Measurements from ENCODE around the gene XYLT1. TPM values are rescaled to one million over a fixed set of nuclear protein-coding genes. Genes with fewer than 3 reads are reported as not detected.

XYLT1 gene
- polyA plus RNA-seq, 1 donor (not counting 4 experiments of a cell fraction or from before 2014, with no cell fraction given) = 4.4 TPM

- TF ChIP-seq CTCF (optimal IDR thresholded peaks at IDR 0.05 in 1 of 3, IDR thresholded peaks at IDR 0.05 in 1 of 3, conservative IDR thresholded peaks at IDR 0.05 in 1 of 3; ENCODE audit: extremely low read depth in 1 of 3, insufficient read depth in 2 of 3, low read length in 3 of 3) = no peak
- no peak for TF ChIP-seq EZH2 (IDR thresholded peaks at IDR 0.05; ENCODE audit: low read length)
These were observed 98.4 kb downstream of the XYLT1 start for GRCh38 chr16:17372386-17372785.

GRCh38 chr16:17371299-17371698 lies 99.5 kb downstream of the XYLT1 start:
- Histone ChIP-seq H3K9ac (ENCODE audit: control insufficient read depth, extremely low read depth, insufficient read depth, low read length) (no peak overlapping the region), H2AFZ (ENCODE audit: control insufficient read depth, low read length) (no peak overlapping the region), H3K4me3 (ENCODE audit: control insufficient read depth in 2 of 3, extremely low read depth in 1 of 3, insufficient read depth in 2 of 3, low read depth in 1 of 3, low read length in 3 of 3) (no peak overlapping the region), H3K79me2 (ENCODE audit: control insufficient read depth, insufficient read depth, low read length) (no peaks in the 10 kb centered on the region), H3K36me3 (ENCODE audit: control insufficient read depth in 2 of 2, extremely low read depth in 1 of 2, insufficient read depth in 2 of 2, low read length in 2 of 2) (no peaks in the 10 kb centered on the region), H3K4me1 (ENCODE audit: control insufficient read depth, extremely low read depth, insufficient read depth, low read length) (no peaks in the 10 kb centered on the region), H4K20me1 (ENCODE audit: control insufficient read depth, extremely low read depth, insufficient read depth, low read length) (no peaks in the 10 kb centered on the region), H3K27me3 (ENCODE audit: control insufficient read depth, extremely low read depth, insufficient read depth, low read length) (no peaks in the 10 kb centered on the region), H3K27ac (ENCODE audit: control insufficient read depth, insufficient read depth, low read length) (no peak overlapping the region), H3K9me1 (ENCODE audit: control insufficient read depth, extremely low read depth, insufficient read depth, low read length) (no peaks in the 10 kb centered on the region), H3K4me2 (ENCODE audit: control insufficient read depth, extremely low read depth, insufficient read depth, low read depth, low read length) (no peak overlapping the region), H3K9me3 (ENCODE audit: control insufficient read depth, low read depth, low read length) (no peaks in the 10 kb centered on the region)
- FAIRE-seq = no peak
- DNase-seq (ENCODE audit: low read depth, low spot score) = no peak
- dilution Hi-C loops (cut with MboI; ENCODE audit: extremely low pct_ligation_motif_present, low sequenced_read_pairs) = no loop called here
- TF ChIP-seq CTCF (optimal IDR thresholded peaks at IDR 0.05 in 1 of 3, IDR thresholded peaks at IDR 0.05 in 1 of 3, conservative IDR thresholded peaks at IDR 0.05 in 1 of 3; ENCODE audit: extremely low read depth in 1 of 3, insufficient read depth in 2 of 3, low read length in 3 of 3) = no peak
- no peak for TF ChIP-seq EZH2 (IDR thresholded peaks at IDR 0.05; ENCODE audit: low read length)

More at GRCh38 chr16:17372386-17372785, 98.4 kb downstream of the XYLT1 start:
- H3K9ac ChIP-seq (ENCODE audit: control insufficient read depth, extremely low read depth, insufficient read depth, low read length) = no peak overlapping the region
- H3K79me2 ChIP-seq (ENCODE audit: control insufficient read depth, insufficient read depth, low read length) = no peaks in the 10 kb centered on the region
- H3K4me1 ChIP-seq (ENCODE audit: control insufficient read depth, extremely low read depth, insufficient read depth, low read length) = no peaks in the 10 kb centered on the region
- dilution Hi-C loops (cut with MboI; ENCODE audit: extremely low pct_ligation_motif_present, low sequenced_read_pairs) = no loop called here
- H3K4me2 ChIP-seq (ENCODE audit: control insufficient read depth, extremely low read depth, insufficient read depth, low read depth, low read length) = no peak overlapping the region
- DNase-seq (ENCODE audit: low read depth, low spot score) (no peak), FAIRE-seq (no peak)
- no peaks in the 10 kb centered on the region for H3K9me1 ChIP-seq (ENCODE audit: control insufficient read depth, extremely low read depth, insufficient read depth, low read length)
- no peaks in the 10 kb centered on the region for H3K9me3 ChIP-seq (ENCODE audit: control insufficient read depth, low read depth, low read length)
- H3K27ac ChIP-seq (ENCODE audit: control insufficient read depth, insufficient read depth, low read length) = no peak overlapping the region
- H3K36me3 ChIP-seq (ENCODE audit: control insufficient read depth in 2 of 2, extremely low read depth in 1 of 2, insufficient read depth in 2 of 2, low read length in 2 of 2) = no peaks in the 10 kb centered on the region
- no peak overlapping the region for H2AFZ ChIP-seq (ENCODE audit: control insufficient read depth, low read length)
- no peaks in the 10 kb centered on the region for H4K20me1 ChIP-seq (ENCODE audit: control insufficient read depth, extremely low read depth, insufficient read depth, low read length)
- H3K27me3 ChIP-seq (ENCODE audit: control insufficient read depth, extremely low read depth, insufficient read depth, low read length) = no peaks in the 10 kb centered on the region
- H3K4me3 ChIP-seq (ENCODE audit: control insufficient read depth in 2 of 3, extremely low read depth in 1 of 3, insufficient read depth in 2 of 3, low read depth in 1 of 3, low read length in 3 of 3) = no peak overlapping the region
